Rectal smooth muscle tissue (tissue), 1 donor: ENCODE data around the gene POLR2F.

ENCODE experiments used
- H3K27ac ChIP-seq: one replicate; pipeline ENCODE4 v1.7.0; 2013; ENCODE audit warnings: low read depth, low read length, inconsistent platforms
- H3K27me3 ChIP-seq: one replicate; pipeline ENCODE4 v1.7.0; 2013; ENCODE audit warnings: low read length; ENCODE audit not compliant: control insufficient read depth, insufficient read depth
- H3K36me3 ChIP-seq: one replicate; pipeline ENCODE4 v1.7.0; 2013; ENCODE audit warnings: low read length; ENCODE audit not compliant: control insufficient read depth, insufficient read depth
- H3K4me1 ChIP-seq: one replicate; pipeline ENCODE4 v1.7.0; 2013; ENCODE audit warnings: low read length; ENCODE audit not compliant: control insufficient read depth, insufficient read depth
- H3K4me3 ChIP-seq: one replicate; pipeline ENCODE4 v1.7.0; 2013; ENCODE audit warnings: low read length
- H3K9ac ChIP-seq: one replicate; pipeline ENCODE4 v1.7.0; 2013; ENCODE audit warnings: low read length

POLR2F gene

GRCh38 chr22:37982151-37982785 lies 28.8 kb downstream of the POLR2F start:
- no peaks in the 10 kb centered on the region for H3K4me1 ChIP-seq
- peaks cover 3% of the 10 kb centered on the region for H3K36me3 ChIP-seq
- H3K9ac ChIP-seq: no peak overlapping the region
- H3K27me3 ChIP-seq: no peaks in the 10 kb centered on the region
- H3K27ac ChIP-seq: no peak overlapping the region
- H3K4me3 ChIP-seq: peak overlapping the region; percentile 36

GRCh38 chr22:37982938-37983859 lies 29.7 kb downstream of the POLR2F start:
- H3K9ac ChIP-seq: no peak overlapping the region
- H3K36me3 ChIP-seq: peaks cover 6% of the 10 kb centered on the region
- peak overlapping the region; percentile 7 for H3K27ac ChIP-seq
- H3K27me3 ChIP-seq: no peaks in the 10 kb centered on the region
- H3K4me1 ChIP-seq: no peaks in the 10 kb centered on the region
- peak overlapping the region; percentile 41 for H3K4me3 ChIP-seq

DNA sequence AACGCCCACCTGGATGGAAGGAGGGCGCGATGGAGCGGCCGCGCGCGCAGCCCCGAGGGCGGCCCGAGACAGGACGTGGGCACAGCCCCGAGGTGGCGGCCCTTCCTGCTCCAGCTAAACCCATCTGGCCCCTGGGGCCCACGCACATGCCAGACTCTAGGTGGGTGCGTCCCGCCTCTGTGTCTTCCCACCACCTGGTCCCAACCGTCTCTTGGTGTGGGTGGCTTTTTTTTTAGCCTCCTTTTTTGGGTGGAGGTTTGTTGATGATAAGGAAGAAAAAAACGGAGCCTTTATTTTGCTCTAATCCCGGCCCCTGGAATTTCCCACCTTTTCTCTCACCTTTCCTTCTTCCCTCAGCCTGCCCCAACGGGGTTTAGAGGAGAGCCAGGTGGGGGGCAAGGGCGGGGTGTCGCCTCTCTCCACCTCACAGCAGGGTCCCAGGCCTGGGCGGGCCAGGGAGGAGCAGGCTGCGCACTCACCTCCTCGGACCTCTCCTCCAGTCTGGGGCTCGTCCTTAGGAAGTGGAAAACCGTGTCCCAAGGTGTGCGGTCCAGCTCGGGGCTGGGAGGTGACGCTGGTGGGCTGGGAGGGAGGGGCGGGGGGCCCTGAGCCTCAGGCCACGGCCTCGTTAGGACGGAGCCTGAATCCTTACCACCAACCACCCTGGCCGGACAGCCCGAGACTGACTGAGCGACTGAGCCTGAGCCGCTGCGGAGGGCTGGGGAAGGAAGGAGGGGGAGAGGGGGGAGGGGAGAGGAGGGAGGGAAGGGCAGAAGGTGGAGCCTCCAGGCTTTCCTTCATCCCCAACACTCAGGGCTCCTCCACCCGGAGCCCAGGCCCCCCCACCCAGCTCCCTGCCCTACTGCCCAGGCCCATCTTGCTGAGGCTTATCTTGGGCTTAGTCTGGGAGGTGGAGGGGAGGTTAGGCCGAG lies 30.6 kb downstream of the POLR2F start, which contains the start of gene SOX10:
TSS of gene SOX10 (minus strand) at position 696 of the 932 bp plus-strand sequence. CDS start 771 bp downstream, outside the sequence.
- H3K27me3 ChIP-seq: no peaks in the 10 kb centered on the region
- peak within 1 kb of the TSS; percentile 41 for H3K4me3 ChIP-seq
- H3K36me3 ChIP-seq: peaks cover 6% of the 10 kb centered on the region
- no peaks in the 10 kb centered on the region for H3K4me1 ChIP-seq
- no peak within 1 kb of the TSS for H3K9ac ChIP-seq
- peak within 1 kb of the TSS; percentile 10 for H3K27ac ChIP-seq

GRCh38 chr22:37985050-37985585 lies 31.6 kb downstream of the POLR2F start:
- no peaks in the 10 kb centered on the region for H3K4me1 ChIP-seq
- peak overlapping the region; percentile 10 for H3K27ac ChIP-seq
- peaks cover 6% of the 10 kb centered on the region for H3K36me3 ChIP-seq
- no peak overlapping the region for H3K9ac ChIP-seq
- no peaks in the 10 kb centered on the region for H3K27me3 ChIP-seq
- no peak overlapping the region for H3K4me3 ChIP-seq

DNA sequence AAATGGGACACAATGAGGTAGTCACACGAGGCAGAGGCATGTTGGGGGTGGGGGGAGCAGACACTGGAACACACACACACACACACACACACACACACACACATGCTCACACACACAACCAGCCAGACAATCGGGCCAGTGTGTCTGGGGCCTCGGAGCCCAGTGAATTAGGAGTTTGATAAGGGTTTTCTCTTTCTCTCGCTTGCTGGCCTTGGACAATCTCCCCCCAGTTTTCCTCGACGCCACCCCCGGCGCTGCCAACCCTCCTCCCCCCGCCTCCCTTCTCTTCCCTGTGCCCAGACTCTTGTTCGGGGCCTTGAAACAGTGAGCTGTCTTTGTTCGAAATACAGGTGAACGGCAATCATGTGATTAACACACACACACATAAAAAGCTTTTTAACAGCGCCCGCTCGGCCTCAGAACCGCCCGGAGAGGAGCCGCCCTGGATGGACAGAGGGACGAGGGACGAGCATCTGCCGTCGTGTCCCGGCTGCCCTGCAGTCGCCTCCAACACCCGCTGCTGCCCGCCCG lies 32.3 kb downstream of the POLR2F start:
- no peak overlapping the region for H3K9ac ChIP-seq
- H3K36me3 ChIP-seq: peaks cover 6% of the 10 kb centered on the region

GRCh38 chr22:37986371-37986770 lies 32.9 kb downstream of the POLR2F start:
- no peaks in the 10 kb centered on the region for H3K27me3 ChIP-seq
- no peaks in the 10 kb centered on the region for H3K4me1 ChIP-seq
- H3K27ac ChIP-seq: no peak overlapping the region
- no peak overlapping the region for H3K9ac ChIP-seq
- H3K36me3 ChIP-seq: peaks cover 6% of the 10 kb centered on the region
- H3K4me3 ChIP-seq: no peak overlapping the region

More for the DNA sequence above, 32.3 kb downstream of the POLR2F start:
- no peak overlapping the region for H3K27ac ChIP-seq
- H3K4me1 ChIP-seq: no peaks in the 10 kb centered on the region
- no peaks in the 10 kb centered on the region for H3K27me3 ChIP-seq
- H3K4me3 ChIP-seq: no peak overlapping the region

DNA sequence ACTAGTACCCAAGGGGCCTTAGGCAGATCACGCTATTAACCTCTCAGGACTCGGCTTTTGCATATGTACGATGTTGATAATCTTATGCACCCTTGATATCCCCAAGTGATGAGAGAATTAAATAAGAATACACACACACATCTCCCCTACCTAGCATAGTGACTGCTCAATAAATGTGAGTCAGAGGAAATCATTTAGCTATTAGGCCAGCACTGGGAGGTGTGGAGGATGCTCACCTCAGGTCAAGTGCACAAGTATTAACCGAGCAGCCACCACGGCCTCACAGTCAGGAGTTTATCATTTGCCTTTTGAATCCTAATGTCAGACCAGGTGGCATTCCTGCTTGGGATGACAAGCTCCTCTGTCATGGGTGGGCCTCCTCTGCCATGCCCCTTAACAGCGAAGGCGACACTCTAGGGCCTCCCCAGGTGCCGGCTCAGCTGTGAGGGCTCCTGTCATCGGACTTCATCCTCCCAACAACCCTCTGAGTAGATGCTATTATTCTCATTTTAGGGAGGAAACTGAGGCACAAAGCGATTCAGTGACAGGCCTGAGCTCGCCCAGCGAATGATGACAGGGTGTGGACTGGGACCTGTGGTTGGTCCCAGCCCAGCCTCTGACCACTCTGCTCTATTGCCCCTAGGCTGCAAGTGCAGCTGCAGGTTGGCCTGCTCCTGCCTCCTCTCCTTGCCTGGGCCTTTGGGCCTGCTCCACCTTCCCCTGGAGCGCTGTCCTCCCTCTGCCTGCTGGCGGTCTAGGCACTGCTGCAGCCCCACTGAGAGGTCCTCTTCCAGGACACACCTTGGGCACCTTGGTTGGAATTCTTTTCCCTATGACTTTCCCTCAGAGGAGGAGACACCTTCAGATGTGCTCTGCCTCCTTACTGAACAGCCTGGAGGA lies 35.9 kb downstream of the POLR2F start:
- Histone ChIP-seq H3K27ac (no peak overlapping the region), H3K4me3 (no peak overlapping the region), H3K9ac (no peak overlapping the region), H3K27me3 (no peaks in the 10 kb centered on the region), H3K36me3 (peaks cover 3% of the 10 kb centered on the region), H3K4me1 (no peaks in the 10 kb centered on the region)

- peaks cover 3% of the 10 kb centered on the region for H3K36me3 ChIP-seq
- no peaks in the 10 kb centered on the region for H3K27me3 ChIP-seq
- no peaks in the 10 kb centered on the region for H3K4me1 ChIP-seq
- no peak overlapping the region for H3K9ac ChIP-seq
- H3K4me3 ChIP-seq: no peak overlapping the region
- H3K27ac ChIP-seq: no peak overlapping the region
Observed at GRCh38 chr22:37990301-37990700, 36.8 kb downstream of the POLR2F start.

GRCh38 chr22:37990862-37991261 lies 37.4 kb downstream of the POLR2F start:
- H3K27ac ChIP-seq: no peak overlapping the region

DNA sequence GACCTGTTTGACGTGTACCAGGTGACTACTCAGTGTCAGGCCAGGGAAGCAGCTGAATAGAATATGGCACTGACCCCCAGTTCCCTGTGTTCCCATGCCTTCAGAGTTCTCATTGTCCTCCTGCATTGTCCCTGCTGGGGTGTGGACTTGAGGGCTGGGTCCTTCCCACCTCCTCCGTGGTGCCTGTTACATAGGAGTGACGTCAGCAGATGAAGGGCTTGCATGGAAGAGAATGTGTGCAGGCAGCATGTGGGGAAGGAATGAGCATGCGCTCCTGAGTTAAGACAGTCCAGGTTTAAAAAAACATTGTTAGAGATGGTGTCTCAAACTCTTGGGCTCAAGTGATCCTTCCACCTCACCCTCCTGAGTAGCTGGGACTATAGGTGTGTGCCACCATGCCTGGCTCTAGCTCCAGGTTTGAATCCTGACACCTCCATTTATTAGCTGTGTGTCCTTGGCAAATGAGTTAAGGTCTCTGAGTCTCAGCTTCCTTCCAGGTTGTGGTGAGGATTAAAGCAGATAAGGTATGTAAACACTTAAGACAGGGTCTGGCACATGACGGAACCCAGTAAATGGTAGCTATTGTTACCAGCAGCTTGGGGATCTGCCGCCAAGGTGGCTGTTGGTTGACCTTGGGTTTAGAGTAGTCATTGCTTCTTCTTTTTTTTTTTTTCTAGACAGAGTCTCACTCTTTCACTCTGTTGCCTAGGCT lies 38.4 kb downstream of the POLR2F start:
- no peak overlapping the region for H3K4me3 ChIP-seq
- H3K4me1 ChIP-seq: no peaks in the 10 kb centered on the region
- H3K27me3 ChIP-seq: no peaks in the 10 kb centered on the region
- H3K36me3 ChIP-seq: peaks cover 3% of the 10 kb centered on the region
- H3K27ac ChIP-seq: no peak overlapping the region
- H3K9ac ChIP-seq: no peak overlapping the region

More at GRCh38 chr22:37990862-37991261, 37.4 kb downstream of the POLR2F start:
- Histone ChIP-seq H3K27me3 (no peaks in the 10 kb centered on the region), H3K4me1 (no peaks in the 10 kb centered on the region), H3K9ac (no peak overlapping the region), H3K36me3 (peaks cover 3% of the 10 kb centered on the region), H3K4me3 (no peak overlapping the region)
